CD4-positive, alpha-beta T cell (primary cell): Measurements from ENCODE around the gene SLC30A5. TPM values are rescaled to one million over a fixed set of nuclear protein-coding genes. Genes with fewer than 3 reads are reported as not detected.

ENCODE experiments used
- ATAC-seq: fragments of 200-7000 bp; cut with Tn5 transposase; one replicate; pipeline ENCODE4 v1.10.0; 2022; ENCODE audit warnings: mild to moderate bottlenecking; ENCODE audit not compliant: poor library complexity
- CTCF ChIA-PET: fragments of 350-600 bp; sonication (Branson Sonifier 250); formaldehyde crosslinking; loops from one replicate; lab custom pipeline; 2021; ENCODE audit warnings: antibody characterized with exemption, inconsistent platforms; lab: Charles Lee
- POLR2A ChIA-PET: fragments of 350-600 bp; sonication (Branson Sonifier 250); formaldehyde crosslinking; loops from one replicate; lab custom pipeline; 2021; ENCODE audit warnings: antibody characterized with exemption, inconsistent platforms; lab: Charles Lee
- DNase-seq, 14 experiments: peaks; one replicate each; pipeline ENCODE4 v3.0.0-alpha.2; 2013 to 2020; ENCODE audit warnings: mixed read lengths in 2 of 14
- H3K27ac ChIP-seq, 2 donors: one replicate each; pipeline versions ENCODE4 v1.5.1 to v1.7.0; 2013; ENCODE audit warnings: low read length in 2 of 2, low read depth in 1 of 2, mild to moderate bottlenecking in 1 of 2
- H3K27me3 ChIP-seq, 2 experiments: 1 replicate in 1 of 2; 2 replicates in 1 of 2; pipeline versions ENCODE4 v1.6.1 to v1.7.0; 2013; ENCODE audit warnings: low read length in 2 of 2, control low read depth in 1 of 2, mild to moderate bottlenecking in 1 of 2, moderate library complexity in 1 of 2; ENCODE audit not compliant: insufficient read depth in 2 of 2, control insufficient read depth in 1 of 2
- H3K36me3 ChIP-seq: one replicate; pipeline ENCODE4 v1.6.1; 2013; ENCODE audit warnings: low read length, control low read depth; ENCODE audit not compliant: insufficient read depth
- H3K4me1 ChIP-seq: one replicate; pipeline ENCODE4 v1.6.1; 2013; ENCODE audit warnings: low read length, control low read depth; ENCODE audit not compliant: insufficient read depth
- H3K4me3 ChIP-seq: one replicate; pipeline ENCODE4 v1.5.1; 2013; ENCODE audit warnings: mild to moderate bottlenecking, low read length, moderate library complexity
- H3K9me3 ChIP-seq, 2 experiments: 1 replicate in 1 of 2; 2 replicates in 1 of 2; pipeline versions ENCODE4 v1.6.1 to v1.7.0; 2013; ENCODE audit warnings: low read length in 2 of 2, mild to moderate bottlenecking in 2 of 2, control low read depth in 1 of 2, moderate library complexity in 1 of 2; ENCODE audit not compliant: control insufficient read depth in 1 of 2, insufficient read depth in 1 of 2
- H3K27ac Mint-ChIP-seq: one replicate; pipeline ENCODE4 v1.8.0; 2020; ENCODE audit warnings: mixed read lengths
- H3K27me3 Mint-ChIP-seq: one replicate; pipeline ENCODE4 v1.8.0; 2021; ENCODE audit warnings: mixed read lengths
- H3K36me3 Mint-ChIP-seq: one replicate; pipeline ENCODE4 v1.8.0; 2021; ENCODE audit warnings: low read depth, mixed read lengths
- H3K4me1 Mint-ChIP-seq: one replicate; pipeline ENCODE4 v1.8.0; 2021; ENCODE audit warnings: low read depth, mixed read lengths
- H3K4me3 Mint-ChIP-seq: one replicate; pipeline ENCODE4 v1.8.0; 2020; ENCODE audit warnings: mild to moderate bottlenecking, mixed read lengths
- H3K9me3 Mint-ChIP-seq: one replicate; pipeline ENCODE4 v1.8.0; 2020; ENCODE audit warnings: mixed read lengths
- intact Hi-C, 2 experiments: fragments of 100-400 bp; cut with DNase I in 1 of 2; cut with micrococcal nuclease in 1 of 2; formaldehyde crosslinking; loops; one replicate each; pipeline versions ENCODE4 v1.15.1 to v1.9.0; 2023 to 2025; cut with DNase I, micrococcal nuclease
- total RNA-seq, 174 experiments: library from RNA in 2 of 174; stranded (reverse) in 2 of 174; gene quantifications; one replicate each; pipeline ENCODE4 v1.2.3 and lab custom pipeline; 2021 to 2026
- TF ChIP-seq, protein P1 (sequence below): fragments of 200-600 bp; IDR thresholded peaks from one replicate; pipeline ENCODE4 v1.8.0; 2022; ENCODE audit warnings: antibody characterized with exemption, mild to moderate bottlenecking

The SLC30A5 gene
- total RNA-seq, 2 experiments from 2014 or later: 16.9 to 17.2 TPM

DNA sequence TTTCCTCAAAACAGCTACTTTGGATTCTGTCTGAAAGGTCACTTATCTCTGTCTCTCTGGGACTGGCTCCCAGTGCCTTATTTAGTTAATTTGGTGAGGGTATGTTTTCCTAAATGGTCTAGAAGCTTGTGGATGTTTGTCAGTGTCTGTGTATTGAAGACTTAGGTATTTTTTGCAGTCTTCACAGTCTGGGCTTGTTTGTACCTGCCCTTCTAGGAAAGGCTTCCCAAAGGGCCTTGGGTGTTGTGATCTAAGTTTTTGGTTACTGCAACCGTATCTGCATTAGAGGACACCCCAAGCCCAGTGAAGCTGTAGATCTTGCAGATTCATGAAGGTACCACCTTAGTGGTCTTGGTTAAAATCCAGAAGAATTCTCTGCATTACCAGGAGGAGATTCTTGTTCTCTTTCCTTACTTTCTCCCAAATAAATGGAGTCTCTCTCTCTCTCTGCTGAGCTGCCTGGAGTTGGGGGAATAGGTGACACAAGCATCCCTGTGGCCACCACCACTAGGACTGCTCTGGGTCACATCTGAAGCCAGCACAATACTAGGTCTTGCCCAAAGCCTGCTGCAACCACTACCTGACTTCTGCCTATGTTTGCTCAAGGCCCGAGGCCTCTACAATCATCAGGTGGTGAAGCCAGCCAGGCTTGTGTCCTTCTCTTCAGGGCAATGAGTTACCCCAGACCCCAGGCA is 55.3 kb downstream of the SLC30A5 start:
- Mint-ChIP-seq H3K27ac (no peak overlapping the region), H3K36me3 (no peaks in the 10 kb centered on the region), H3K4me1 (no peaks in the 10 kb centered on the region), H3K4me3 (no peak overlapping the region), H3K27me3 (no peaks in the 10 kb centered on the region), H3K9me3 (no peaks in the 10 kb centered on the region)
- Histone ChIP-seq H3K9me3 (no peaks in the 10 kb centered on the region), H3K27me3 (no peaks in the 10 kb centered on the region), H3K4me3 (no peak overlapping the region), H3K27ac (no peak overlapping the region), H3K36me3 (no peaks in the 10 kb centered on the region), H3K4me1 (no peaks in the 10 kb centered on the region)
- CTCF ChIA-PET: no interaction called here
- DNase-seq (no peak), ATAC-seq (no peak)
- TF ChIP-seq, protein P1, sequence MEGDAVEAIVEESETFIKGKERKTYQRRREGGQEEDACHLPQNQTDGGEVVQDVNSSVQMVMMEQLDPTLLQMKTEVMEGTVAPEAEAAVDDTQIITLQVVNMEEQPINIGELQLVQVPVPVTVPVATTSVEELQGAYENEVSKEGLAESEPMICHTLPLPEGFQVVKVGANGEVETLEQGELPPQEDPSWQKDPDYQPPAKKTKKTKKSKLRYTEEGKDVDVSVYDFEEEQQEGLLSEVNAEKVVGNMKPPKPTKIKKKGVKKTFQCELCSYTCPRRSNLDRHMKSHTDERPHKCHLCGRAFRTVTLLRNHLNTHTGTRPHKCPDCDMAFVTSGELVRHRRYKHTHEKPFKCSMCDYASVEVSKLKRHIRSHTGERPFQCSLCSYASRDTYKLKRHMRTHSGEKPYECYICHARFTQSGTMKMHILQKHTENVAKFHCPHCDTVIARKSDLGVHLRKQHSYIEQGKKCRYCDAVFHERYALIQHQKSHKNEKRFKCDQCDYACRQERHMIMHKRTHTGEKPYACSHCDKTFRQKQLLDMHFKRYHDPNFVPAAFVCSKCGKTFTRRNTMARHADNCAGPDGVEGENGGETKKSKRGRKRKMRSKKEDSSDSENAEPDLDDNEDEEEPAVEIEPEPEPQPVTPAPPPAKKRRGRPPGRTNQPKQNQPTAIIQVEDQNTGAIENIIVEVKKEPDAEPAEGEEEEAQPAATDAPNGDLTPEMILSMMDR: no peak
- intact Hi-C loops: no loop called here
- POLR2A ChIA-PET: no interaction called here

GRCh38 chr5:69149676-69150010 is 55.8 kb downstream of the SLC30A5 start:
- CTCF ChIA-PET: no interaction called here
- Histone ChIP-seq H3K9me3 (no peaks in the 10 kb centered on the region), H3K27me3 (no peaks in the 10 kb centered on the region), H3K4me3 (no peak overlapping the region), H3K4me1 (no peaks in the 10 kb centered on the region), H3K27ac (no peak overlapping the region), H3K36me3 (no peaks in the 10 kb centered on the region)
- POLR2A ChIA-PET: no interaction called here
- H3K27ac Mint-ChIP-seq: no peak overlapping the region
- ATAC-seq (no peak), DNase-seq (no peak)
- no peaks in the 10 kb centered on the region for H3K9me3 Mint-ChIP-seq
- intact Hi-C loops: no loop called here
- H3K36me3 Mint-ChIP-seq: no peaks in the 10 kb centered on the region
- H3K27me3 Mint-ChIP-seq: no peaks in the 10 kb centered on the region
- H3K4me3 Mint-ChIP-seq: no peak overlapping the region
- TF ChIP-seq, protein P1: no peak
- no peaks in the 10 kb centered on the region for H3K4me1 Mint-ChIP-seq

- Histone ChIP-seq H3K27me3 (no peaks in the 10 kb centered on the region), H3K36me3 (no peaks in the 10 kb centered on the region), H3K9me3 (no peaks in the 10 kb centered on the region), H3K4me1 (no peaks in the 10 kb centered on the region), H3K4me3 (no peak overlapping the region), H3K27ac (no peak overlapping the region)
- Mint-ChIP-seq H3K36me3 (no peaks in the 10 kb centered on the region), H3K4me3 (no peak overlapping the region), H3K4me1 (no peaks in the 10 kb centered on the region), H3K27me3 (no peaks in the 10 kb centered on the region), H3K9me3 (no peaks in the 10 kb centered on the region), H3K27ac (no peak overlapping the region)
- ChIA-PET CTCF (no interaction called here), POLR2A (no interaction called here)
- DNase-seq (no peak), ATAC-seq (no peak)
- TF ChIP-seq, protein P1: no peak
- intact Hi-C loops: no loop called here
Measured at GRCh38 chr5:69152731-69153130, 58.9 kb downstream of the SLC30A5 start.
